MM.1S (cell line): Measurements from ENCODE around the gene KAZALD1.

Experiments used
- EZH2 ChIP-seq: fragments of 300-600 bp; sonication (generic); optimal IDR thresholded peaks from 2 replicates; pipeline ENCODE3; 2017; ENCODE audit warnings: low read depth, mild to moderate bottlenecking, antibody characterized with exemption, low read length, mixed read lengths
- EZH2phosphoT487 ChIP-seq: fragments of 300-600 bp; sonication (generic); IDR thresholded peaks from 2 replicates; pipeline ENCODE4 v1.6.1; 2018; ENCODE audit warnings: antibody characterized with exemption, low read length
- TF ChIP-seq, protein P1 (sequence below): fragments of 300-600 bp; sonication (generic); IDR thresholded peaks from 2 replicates; pipeline ENCODE4 v1.5.1; 2016; ENCODE audit warnings: antibody characterized with exemption, low read length, mixed read lengths

DNA sequence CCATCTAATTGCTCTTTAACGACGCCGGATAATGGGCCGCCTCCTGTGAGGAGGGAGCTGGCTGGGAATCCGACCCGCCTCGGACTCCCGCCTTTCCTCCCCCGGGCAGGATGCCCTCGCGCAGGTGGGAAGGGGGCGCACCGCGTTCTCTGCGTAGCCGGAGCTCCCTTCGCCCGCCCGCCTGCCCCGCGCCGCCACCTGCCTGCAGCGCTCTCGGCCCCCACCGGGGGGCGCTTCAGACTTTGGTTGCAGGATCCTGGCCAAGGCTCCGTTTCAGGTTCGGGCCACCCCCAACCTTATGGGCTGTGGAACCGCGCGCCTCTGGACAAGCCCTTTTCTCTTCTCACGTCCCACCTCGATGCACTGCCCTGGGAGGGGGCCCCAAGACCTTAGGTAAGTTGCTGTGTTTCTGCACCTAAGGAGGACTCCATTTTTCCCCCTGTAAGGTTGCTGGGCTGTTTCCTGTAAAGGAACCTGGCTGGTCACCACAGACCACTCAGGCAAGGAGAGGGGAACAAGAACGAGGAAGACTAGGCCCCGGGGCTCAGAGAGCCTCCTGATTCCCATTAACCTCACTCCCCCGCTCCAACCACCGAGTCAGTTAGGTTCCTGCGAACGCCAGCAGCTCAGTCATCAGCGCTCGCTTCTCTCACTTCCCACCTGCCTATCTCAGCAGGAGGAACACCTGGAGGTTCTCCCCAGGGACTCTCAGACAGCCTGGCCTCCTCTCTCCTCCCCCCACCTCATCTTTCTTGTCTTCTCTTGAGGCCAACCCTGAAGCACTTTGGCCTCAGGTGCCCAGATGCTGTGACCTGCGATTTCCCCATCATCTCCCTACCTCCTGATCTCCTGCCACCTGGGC lies 11.3 kb upstream of the KAZALD1 start:
- TF ChIP-seq, protein P1, sequence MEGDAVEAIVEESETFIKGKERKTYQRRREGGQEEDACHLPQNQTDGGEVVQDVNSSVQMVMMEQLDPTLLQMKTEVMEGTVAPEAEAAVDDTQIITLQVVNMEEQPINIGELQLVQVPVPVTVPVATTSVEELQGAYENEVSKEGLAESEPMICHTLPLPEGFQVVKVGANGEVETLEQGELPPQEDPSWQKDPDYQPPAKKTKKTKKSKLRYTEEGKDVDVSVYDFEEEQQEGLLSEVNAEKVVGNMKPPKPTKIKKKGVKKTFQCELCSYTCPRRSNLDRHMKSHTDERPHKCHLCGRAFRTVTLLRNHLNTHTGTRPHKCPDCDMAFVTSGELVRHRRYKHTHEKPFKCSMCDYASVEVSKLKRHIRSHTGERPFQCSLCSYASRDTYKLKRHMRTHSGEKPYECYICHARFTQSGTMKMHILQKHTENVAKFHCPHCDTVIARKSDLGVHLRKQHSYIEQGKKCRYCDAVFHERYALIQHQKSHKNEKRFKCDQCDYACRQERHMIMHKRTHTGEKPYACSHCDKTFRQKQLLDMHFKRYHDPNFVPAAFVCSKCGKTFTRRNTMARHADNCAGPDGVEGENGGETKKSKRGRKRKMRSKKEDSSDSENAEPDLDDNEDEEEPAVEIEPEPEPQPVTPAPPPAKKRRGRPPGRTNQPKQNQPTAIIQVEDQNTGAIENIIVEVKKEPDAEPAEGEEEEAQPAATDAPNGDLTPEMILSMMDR, result peak; percentile 88
- TF ChIP-seq EZH2phosphoT487, result no peak
- TF ChIP-seq EZH2, result no peak
